Neural crest cell (in vitro differentiated cells): ENCODE results near the gene LEMD1. TPM values are rescaled to one million over a fixed set of nuclear protein-coding genes. Genes with fewer than 3 reads are reported as not detected.

Experiments used
- DNase-seq: peaks from one replicate; pipeline ENCODE4 v3.0.0; 2021; ENCODE audit warnings: low read depth, mixed read lengths, low spot score
- H3K27ac Mint-ChIP-seq: one replicate; pipeline ENCODE4 v1.8.0; 2021; ENCODE audit warnings: mild to moderate bottlenecking, mixed read lengths; ENCODE audit not compliant: unreplicated experiment
- H3K27me3 Mint-ChIP-seq: 2 replicates; pipeline ENCODE4 v1.8.0; 2021; ENCODE audit warnings: low read depth, mild to moderate bottlenecking, mixed read lengths
- H3K36me3 Mint-ChIP-seq: 2 replicates; pipeline ENCODE4 v1.8.0; 2021; ENCODE audit warnings: low read depth, mild to moderate bottlenecking, mixed read lengths
- H3K4me1 Mint-ChIP-seq: 2 replicates; pipeline ENCODE4 v1.8.0; 2021; ENCODE audit warnings: mixed read lengths
- H3K4me3 Mint-ChIP-seq: one replicate; pipeline ENCODE4 v1.8.0; 2021; ENCODE audit warnings: mild to moderate bottlenecking, mixed read lengths
- H3K9me3 Mint-ChIP-seq: 2 replicates; pipeline ENCODE4 v1.8.0; 2021; ENCODE audit warnings: mixed read lengths
- CTCF ChIP-seq: fragments of 200-600 bp; sonication (generic); conservative IDR thresholded peaks from 2 replicates; pipeline ENCODE4 v1.5.0; 2021; ENCODE audit warnings: antibody characterized with exemption, mild to moderate bottlenecking
- total RNA-seq: library from RNA; stranded (reverse); gene quantifications from 2 replicates; pipeline ENCODE4 v1.2.1, GENCODE V29; 2021

Gene LEMD1
- total RNA-seq, 1 donor from 2014 or later: 10.7 TPM

- H3K9me3 Mint-ChIP-seq: no peaks in the 10 kb centered on the region
- peaks cover 5% of the 10 kb centered on the region for H3K27me3 Mint-ChIP-seq
- no peaks in the 10 kb centered on the region for H3K36me3 Mint-ChIP-seq
- DNase-seq: no peak
- H3K4me3 Mint-ChIP-seq: peak overlapping the region; percentile 45
- H3K27ac Mint-ChIP-seq: peak overlapping the region; percentile 90
- H3K4me1 Mint-ChIP-seq: peaks cover 67% of the 10 kb centered on the region
- TF ChIP-seq CTCF: no peak
Measured at GRCh38 chr1:205351984-205352713, 69.7 kb downstream of the LEMD1 start.

GRCh38 chr1:205350691-205351141 is 71.1 kb downstream of the LEMD1 start:
- Mint-ChIP-seq H3K9me3 (no peaks in the 10 kb centered on the region), H3K36me3 (no peaks in the 10 kb centered on the region), H3K4me1 (peaks cover 53% of the 10 kb centered on the region), H3K4me3 (peak overlapping the region; percentile 68), H3K27me3 (peaks cover 10% of the 10 kb centered on the region), H3K27ac (peak overlapping the region; percentile 76)
- DNase-seq: no peak
- no peak for TF ChIP-seq CTCF

- DNase-seq: no peak
- TF ChIP-seq CTCF: no peak
- peaks cover 48% of the 10 kb centered on the region for H3K4me1 Mint-ChIP-seq
- H3K27me3 Mint-ChIP-seq: peaks cover 16% of the 10 kb centered on the region
- peak overlapping the region; percentile 68 for H3K4me3 Mint-ChIP-seq
- no peak overlapping the region for H3K27ac Mint-ChIP-seq
- H3K36me3 Mint-ChIP-seq: no peaks in the 10 kb centered on the region
- H3K9me3 Mint-ChIP-seq: no peaks in the 10 kb centered on the region
Measured at GRCh38 chr1:205350124-205350523, 71.7 kb downstream of the LEMD1 start.

GRCh38 chr1:205348554-205349487 is 73.0 kb downstream of the LEMD1 start:
- Mint-ChIP-seq H3K27ac (no peak overlapping the region), H3K36me3 (no peaks in the 10 kb centered on the region), H3K4me3 (no peak overlapping the region), H3K9me3 (no peaks in the 10 kb centered on the region), H3K27me3 (peaks cover 27% of the 10 kb centered on the region), H3K4me1 (peaks cover 45% of the 10 kb centered on the region)
- no peak for DNase-seq
- TF ChIP-seq CTCF: no peak

- Mint-ChIP-seq H3K27ac (no peak overlapping the region), H3K9me3 (no peaks in the 10 kb centered on the region), H3K36me3 (no peaks in the 10 kb centered on the region), H3K27me3 (peaks cover 39% of the 10 kb centered on the region), H3K4me1 (peaks cover 41% of the 10 kb centered on the region), H3K4me3 (no peak overlapping the region)
- TF ChIP-seq CTCF: no peak
- DNase-seq: no peak
Measured at GRCh38 chr1:205346956-205347574, 74.8 kb downstream of the LEMD1 start.
